LoVo (cell line): ENCODE results near the gene NOMO2.
"Not testable (repeated sequence)": the region's sequence is repeated elsewhere in the genome, so short reads cannot be mapped to it uniquely, and the experiment has no call there.

Experiments
- DNase-seq: peaks from one replicate; pipeline ENCODE4 v3.0.0-alpha.2; 2016; ENCODE audit warnings: low spot score

Gene NOMO2

GRCh38 chr16:18577942-18578341 is 16.0 kb upstream of the NOMO2 start:
- not testable (repeated sequence) for DNase-seq

DNA sequence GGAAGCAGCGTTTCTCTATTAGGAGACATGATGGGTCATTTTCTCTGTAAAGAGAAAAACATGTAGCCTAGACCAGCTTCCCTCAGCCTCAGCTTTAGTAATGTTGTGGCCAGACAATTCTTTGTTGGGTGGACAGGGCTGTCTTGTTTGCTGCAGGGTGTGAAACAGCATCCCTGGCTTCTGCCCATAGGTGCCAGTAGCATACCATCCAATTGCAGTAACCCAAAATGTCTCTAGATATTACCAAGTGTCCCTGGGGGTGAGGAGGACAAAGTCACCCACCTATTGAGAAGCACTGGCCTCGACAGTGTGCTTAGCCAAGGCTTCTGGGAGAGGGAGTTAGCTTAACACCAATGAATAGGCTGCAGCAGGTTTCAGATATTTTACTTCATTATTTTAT is 14.0 kb upstream of the NOMO2 start:
- DNase-seq: not testable (repeated sequence)

GRCh38 chr16:18575298-18575917 is 13.5 kb upstream of the NOMO2 start:
- DNase-seq: not testable (repeated sequence)

DNA sequence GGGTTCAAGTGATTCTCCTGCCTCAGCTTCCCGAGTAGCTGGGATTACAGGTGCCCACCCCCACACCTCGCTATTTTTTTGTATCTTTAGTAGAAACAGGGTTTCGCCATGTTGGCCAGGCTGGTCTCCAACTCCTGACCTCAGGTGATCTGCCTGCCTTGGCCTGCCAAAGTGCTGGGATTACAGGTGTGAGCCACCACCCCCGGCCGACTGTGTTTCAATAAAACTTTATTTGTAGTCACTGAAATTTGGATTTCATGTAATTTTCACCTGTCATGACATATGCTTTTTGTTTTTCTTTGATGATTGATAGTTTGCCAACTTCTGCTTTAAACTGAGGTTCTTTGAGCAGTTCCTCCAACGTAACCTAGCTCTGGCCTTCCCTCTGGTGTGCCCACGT is 12.0 kb upstream of the NOMO2 start:
- not testable (repeated sequence) for DNase-seq

- DNase-seq: not testable (repeated sequence)
These were observed 11.1 kb upstream of the NOMO2 start for GRCh38 chr16:18572973-18573372.

DNA sequence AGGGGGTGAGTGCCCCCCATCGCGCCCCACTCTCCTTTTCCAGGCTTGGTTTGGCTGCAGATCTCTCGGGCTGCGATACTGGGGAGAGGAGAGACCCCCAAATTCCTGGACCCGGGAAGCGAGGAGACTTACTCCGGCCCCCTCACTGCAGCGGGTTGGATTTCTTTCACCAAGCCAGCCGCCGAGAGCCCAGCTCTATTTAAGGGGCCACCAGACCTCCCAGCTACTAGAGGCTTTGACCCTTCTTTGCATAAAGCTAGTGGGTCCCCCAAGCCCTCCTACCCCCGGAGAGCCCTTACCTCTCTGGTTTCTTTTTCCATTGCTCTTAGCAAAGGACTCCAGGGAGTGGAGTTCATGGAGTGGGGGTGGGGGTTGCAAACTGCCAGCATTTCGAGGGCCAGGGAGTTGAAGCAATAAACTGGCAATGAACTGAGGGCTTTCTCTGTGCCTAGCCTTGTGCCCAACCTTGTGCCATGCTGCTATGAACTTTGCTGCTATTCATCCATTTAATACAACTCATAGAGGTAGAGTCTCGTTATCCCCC is 9.5 kb upstream of the NOMO2 start:
- not testable (repeated sequence) for DNase-seq

GRCh38 chr16:18570529-18571306 is 8.8 kb upstream of the NOMO2 start:
- not testable (repeated sequence) for DNase-seq

DNA sequence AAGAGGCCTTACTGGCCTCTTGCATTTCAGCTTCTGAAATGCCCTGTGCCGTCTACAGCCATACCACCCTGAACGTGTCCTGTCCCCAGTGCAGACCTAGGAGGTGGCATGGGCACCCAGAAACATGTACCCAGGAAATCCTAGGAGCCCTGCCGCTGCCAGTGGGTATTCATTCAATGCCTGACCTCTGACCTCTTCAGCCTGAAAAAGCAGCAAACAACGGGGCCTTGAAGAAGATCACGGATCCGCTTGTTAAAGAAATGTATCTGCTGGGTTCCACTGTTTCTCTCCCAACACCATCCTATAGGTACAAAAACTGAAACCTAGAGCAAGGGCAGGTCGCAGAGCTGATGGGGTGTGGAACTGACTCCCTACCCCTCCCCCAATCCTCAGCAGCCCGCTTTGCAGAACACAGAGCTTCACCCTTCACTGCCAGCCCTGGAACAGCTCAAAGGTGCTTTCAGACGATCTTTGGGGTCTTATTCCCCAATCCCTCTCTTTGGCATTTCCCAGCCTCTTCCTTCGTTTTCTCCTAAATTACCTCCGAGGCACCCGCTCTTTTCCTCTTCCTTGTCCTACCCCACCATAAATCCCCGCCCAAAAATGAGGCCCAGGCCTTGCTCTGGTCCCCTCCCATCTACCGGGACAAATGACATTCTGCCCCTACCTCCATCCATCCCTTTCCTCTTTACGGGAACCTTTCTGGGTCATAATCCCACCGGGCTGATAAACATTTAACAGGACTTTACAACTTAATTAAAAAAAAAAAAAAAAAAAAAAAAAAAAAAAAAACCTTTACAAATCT is 1.3 kb downstream of the NOMO2 start:
- DNase-seq: not testable (repeated sequence)

DNA sequence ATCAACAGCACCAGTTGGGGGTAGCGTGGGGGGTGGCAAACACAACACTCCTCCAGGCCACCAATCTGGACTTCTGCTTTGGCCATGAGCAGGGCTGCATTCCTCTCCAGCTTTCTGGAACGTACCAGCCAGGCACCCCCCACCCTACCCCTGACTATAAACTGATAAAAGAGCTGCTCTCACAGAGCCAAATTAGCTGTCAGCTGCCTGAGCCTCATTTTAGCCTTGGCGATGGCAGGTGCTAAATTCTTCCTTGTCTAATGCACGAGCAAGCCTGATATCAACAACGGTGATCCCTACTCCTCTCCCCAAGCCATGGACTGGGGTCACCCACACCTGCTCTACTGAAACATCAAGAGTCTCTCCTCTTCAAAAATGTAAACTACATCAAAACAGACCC is 8.2 kb downstream of the NOMO2 start:
- DNase-seq: not testable (repeated sequence)

DNA sequence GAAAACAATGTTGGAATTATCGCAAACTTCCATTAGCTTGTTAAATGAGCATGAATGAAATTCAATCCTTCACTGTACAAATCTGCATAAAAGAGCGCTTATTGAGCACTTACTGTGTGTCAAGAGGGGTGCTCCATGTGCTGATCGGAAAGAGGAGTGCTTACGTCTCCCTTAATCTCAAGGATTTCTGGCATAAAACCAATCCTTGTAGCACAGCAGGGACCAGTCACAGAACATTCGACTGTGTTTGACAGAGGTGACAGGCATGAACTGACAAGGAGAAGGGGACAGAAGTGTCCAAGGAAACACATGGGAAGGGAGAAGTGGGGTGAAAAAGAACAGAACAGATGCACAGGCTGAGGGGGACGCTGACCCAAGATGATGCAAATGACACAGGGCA is 14.5 kb downstream of the NOMO2 start:
- DNase-seq: not testable (repeated sequence)

GRCh38 chr16:18546853-18547252 is 15.0 kb downstream of the NOMO2 start:
- DNase-seq: not testable (repeated sequence)

- DNase-seq: not testable (repeated sequence)
These were observed 17.4 kb downstream of the NOMO2 start for GRCh38 chr16:18544232-18545081.

DNA sequence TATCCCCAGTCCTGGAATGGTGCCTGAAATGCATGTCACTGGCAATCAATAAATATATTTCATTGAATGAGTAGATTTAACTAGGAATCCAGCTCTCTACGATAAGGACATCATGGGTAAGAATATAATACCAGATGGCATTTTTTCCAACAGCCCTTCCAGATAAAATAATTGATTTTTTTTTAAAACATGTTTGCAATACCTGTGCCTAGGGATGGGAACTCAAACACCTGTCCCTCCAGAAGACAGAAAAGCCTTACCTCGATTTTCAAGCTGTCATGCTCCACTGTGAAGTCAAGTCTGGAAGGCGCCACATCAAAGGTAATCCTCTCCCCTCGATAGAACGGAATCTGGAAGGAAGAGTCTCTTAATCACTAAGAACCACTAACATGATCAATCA is 20.0 kb downstream of the NOMO2 start:
- DNase-seq: not testable (repeated sequence)

DNA sequence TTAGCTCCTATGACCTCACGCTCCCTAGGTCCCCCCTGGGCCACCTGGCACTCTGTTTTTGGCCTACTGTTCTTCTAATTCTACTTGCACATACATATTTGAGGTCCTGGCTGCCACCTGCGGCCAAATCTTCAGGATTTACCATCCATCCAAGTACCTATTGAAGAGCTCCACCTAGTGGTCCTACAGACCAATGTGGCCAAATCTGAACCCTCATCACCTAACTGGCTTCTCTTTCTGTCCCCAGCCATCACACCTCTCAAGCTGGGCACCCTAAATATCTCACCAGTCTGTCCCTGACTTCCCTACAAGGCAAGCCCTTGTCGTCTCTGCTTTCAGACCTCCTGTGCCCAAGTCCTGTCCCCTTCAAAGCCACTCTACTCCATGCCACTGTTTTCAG is 24.9 kb downstream of the NOMO2 start:
- DNase-seq: not testable (repeated sequence)

GRCh38 chr16:18535519-18536168 is 26.3 kb downstream of the NOMO2 start:
- DNase-seq: not testable (repeated sequence)

DNA sequence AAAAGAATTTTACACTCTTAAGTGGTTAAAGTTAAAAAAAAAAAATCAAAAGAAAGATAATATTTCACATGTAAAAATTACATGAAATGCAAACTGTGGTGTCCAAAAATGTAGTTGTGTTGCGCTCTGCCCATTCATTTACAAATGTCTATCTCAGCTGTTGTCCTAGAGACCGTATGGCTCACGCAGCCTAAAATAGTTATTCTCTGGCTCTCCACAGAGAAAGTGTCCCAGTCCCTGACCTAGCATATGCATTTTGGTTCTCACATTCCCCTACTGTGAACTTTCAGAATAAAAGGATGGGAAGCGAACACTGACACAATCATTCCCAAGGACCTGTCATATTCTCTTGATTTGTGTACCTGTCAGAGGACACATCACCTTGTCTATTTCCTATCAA is 27.6 kb downstream of the NOMO2 start:
- not testable (repeated sequence) for DNase-seq

DNA sequence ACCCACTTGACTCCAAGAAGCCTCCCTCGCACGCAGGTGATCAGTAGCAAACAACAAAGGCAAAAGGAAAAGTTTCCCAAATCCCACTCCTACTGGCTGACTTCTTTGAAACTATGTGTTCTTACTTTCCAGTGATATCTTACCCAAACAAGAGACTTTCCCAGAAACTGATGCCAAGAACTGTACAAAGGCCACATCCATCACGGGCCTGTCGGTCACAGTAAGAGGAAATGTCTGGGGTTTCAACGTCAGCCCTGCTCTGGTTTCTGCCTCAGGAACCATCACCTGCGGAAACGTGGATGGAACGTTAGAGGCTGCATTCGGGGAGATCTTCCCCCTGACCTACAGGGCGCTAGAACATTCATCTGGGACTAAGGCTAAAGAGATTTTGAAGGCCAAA is 30.6 kb downstream of the NOMO2 start:
- not testable (repeated sequence) for DNase-seq

DNA sequence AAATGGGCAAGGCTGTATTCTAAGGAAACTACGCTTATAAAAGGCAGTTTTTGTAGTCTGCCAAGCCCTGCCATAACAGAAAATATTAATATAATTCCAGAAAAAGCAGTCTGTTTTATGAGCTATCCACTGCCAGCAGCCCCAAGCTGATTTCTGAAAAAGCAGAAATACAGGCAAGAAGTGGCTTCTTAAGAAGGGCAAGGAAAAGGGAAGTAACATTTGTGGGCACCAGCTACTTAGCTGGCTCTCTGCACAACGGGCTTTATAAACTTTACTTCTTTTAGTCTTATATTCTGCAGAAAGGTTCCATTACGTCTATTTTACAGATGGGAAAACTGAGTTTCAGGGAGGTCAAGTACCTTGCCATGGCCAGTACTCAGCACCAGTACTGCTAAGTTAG is 31.6 kb downstream of the NOMO2 start:
- DNase-seq: not testable (repeated sequence)

GRCh38 chr16:18526547-18526946 is 35.4 kb downstream of the NOMO2 start:
- not testable (repeated sequence) for DNase-seq

DNA sequence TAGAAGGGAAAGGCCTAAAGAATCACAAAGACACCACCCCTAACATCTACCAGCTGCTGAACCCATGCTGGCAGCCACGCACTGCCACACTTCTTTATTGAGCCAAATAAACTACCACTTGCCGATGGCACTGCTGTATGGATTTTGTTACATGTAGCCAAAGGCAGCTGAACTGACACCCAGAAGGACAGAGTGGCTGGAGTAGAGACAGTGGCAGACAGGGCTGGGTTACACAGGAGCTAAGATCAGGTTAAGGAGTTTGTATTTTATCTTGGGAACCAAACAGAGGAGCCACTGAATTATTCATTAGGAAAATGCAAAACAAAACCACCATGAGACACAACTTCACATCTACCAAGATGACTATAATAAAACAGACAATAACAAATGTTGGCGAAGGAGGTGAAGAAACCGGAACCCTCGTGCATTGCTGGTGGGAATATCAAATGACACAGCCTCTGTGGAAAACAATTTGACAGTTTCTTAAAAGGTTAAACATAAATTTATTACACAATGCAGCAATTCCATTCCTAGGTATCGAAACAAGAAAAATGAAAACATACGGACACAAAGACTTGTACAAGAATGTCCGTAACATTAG is 35.9 kb downstream of the NOMO2 start:
- not testable (repeated sequence) for DNase-seq
